Choroid plexus epithelial cell (primary cell): ENCODE results near the gene COL4A1.

Experiments used
- DNase-seq: peaks from one replicate; pipeline ENCODE4 v3.0.0-alpha.2; 2010; ENCODE audit warnings: low read depth
- H3K4me3 ChIP-seq: 2 replicates; pipeline ENCODE4 v1.5.1; 2011; ENCODE audit warnings: low read depth, mild to moderate bottlenecking, control low read depth, low read length, moderate library complexity
- CTCF ChIP-seq: conservative IDR thresholded peaks from 2 replicates; pipeline ENCODE4 v1.5.1; 2011; ENCODE audit warnings: low read depth, mild to moderate bottlenecking, control low read depth, inconsistent platforms, low read length, moderate library complexity

COL4A1 gene

GRCh38 chr13:110177790-110178189, 129.2 kb downstream of the COL4A1 start:
- no peak for DNase-seq
- no peak overlapping the region for H3K4me3 ChIP-seq
- TF ChIP-seq CTCF, result no peak

DNA sequence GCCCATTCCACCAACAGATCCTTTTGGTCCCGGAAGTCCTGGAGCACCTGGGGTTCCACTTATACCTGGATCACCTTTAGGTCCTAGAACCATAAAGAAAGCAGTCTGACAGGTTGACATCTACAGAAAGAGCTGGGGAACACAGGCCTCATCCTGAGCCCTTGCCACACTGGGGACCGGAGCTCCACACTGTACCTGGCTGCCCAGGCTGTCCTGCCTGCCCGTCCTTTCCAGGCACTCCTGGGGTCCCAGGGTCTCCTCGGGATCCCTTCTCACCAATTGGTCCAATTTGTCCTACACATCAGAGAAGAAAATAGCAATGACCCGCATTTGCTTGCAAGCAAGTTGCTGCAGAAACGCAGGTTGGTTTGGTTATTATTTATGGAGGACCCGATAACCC, 130.5 kb downstream of the COL4A1 start:
- DNase-seq, result no peak
- H3K4me3 ChIP-seq, result no peak overlapping the region
- no peak for TF ChIP-seq CTCF

- TF ChIP-seq CTCF, result no peak
- no peak overlapping the region for H3K4me3 ChIP-seq
- peak; percentile 50 for DNase-seq
These were observed 133.6 kb downstream of the COL4A1 start for GRCh38 chr13:110173247-110173818.

DNA sequence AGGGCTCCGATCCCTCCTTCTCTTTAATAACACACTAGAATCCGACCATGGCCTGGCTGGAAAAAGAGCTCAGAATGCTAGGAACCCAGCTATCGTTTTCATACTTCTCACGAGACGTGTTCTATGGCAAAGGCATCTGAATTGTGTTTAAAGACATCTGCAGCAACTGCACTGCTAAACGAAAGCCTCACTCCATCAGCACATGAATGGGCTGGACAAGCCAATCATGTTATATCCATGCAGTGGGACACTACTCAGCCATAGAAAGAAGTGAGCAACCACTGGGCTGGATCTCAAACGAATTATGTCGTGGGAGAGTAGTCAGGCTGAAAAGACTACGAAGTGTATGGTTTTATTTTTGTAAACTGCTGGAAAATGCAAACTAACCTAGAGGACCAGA, 136.1 kb downstream of the COL4A1 start:
- no peak overlapping the region for H3K4me3 ChIP-seq
- no peak for DNase-seq
- no peak for TF ChIP-seq CTCF

- TF ChIP-seq CTCF, result no peak
- H3K4me3 ChIP-seq, result no peak overlapping the region
- DNase-seq, result no peak
These were observed 136.8 kb downstream of the COL4A1 start for GRCh38 chr13:110170020-110170790.

- no peak for DNase-seq
- TF ChIP-seq CTCF, result no peak
- H3K4me3 ChIP-seq, result no peak overlapping the region
These were observed 137.7 kb downstream of the COL4A1 start for GRCh38 chr13:110168999-110169933.
